H9 (cell line): ENCODE results near the gene RSPH3. TPM values are rescaled to one million over a fixed set of nuclear protein-coding genes. Genes with fewer than 3 reads are reported as not detected.
"Not testable (repeated sequence)": the region's sequence is repeated elsewhere in the genome, so short reads cannot be mapped to it uniquely, and the experiment has no call there.

Source experiments
- DNase-seq: peaks from one replicate; pipeline ENCODE4 v3.0.0-alpha.2; 2017
- H2AFZ ChIP-seq: one replicate; pipeline ENCODE4 v1.6.1; 2013; ENCODE audit warnings: mild to moderate bottlenecking, low read length, control low read depth, moderate library complexity
- H2AK5ac ChIP-seq: 2 replicates; pipeline ENCODE4 v1.6.1; 2013; ENCODE audit warnings: low read length, control low read depth, mixed read lengths; ENCODE audit not compliant: insufficient read length
- H2BK120ac ChIP-seq: one replicate; pipeline ENCODE4 v1.6.1; 2013; ENCODE audit warnings: low read depth, mild to moderate bottlenecking, low read length, control low read depth, inconsistent platforms; ENCODE audit not compliant: poor library complexity, severe bottlenecking
- H2BK12ac ChIP-seq: 2 replicates; pipeline ENCODE4 v1.6.1; 2013; ENCODE audit warnings: low read length, control low read depth, mixed read lengths, low read depth; ENCODE audit not compliant: insufficient read length
- H2BK15ac ChIP-seq: 2 replicates; pipeline ENCODE4 v1.6.1; 2013; ENCODE audit warnings: low read depth, low read length, control low read depth
- H2BK20ac ChIP-seq: one replicate; pipeline ENCODE4 v1.6.1; 2013; ENCODE audit warnings: low read depth, mild to moderate bottlenecking, low read length, control low read depth, inconsistent platforms; ENCODE audit not compliant: poor library complexity, severe bottlenecking
- H2BK5ac ChIP-seq: 2 replicates; pipeline ENCODE4 v1.6.1; 2013; ENCODE audit warnings: low read length, control low read depth, mixed read lengths; ENCODE audit not compliant: insufficient read length
- H3K14ac ChIP-seq: 2 replicates; pipeline ENCODE4 v1.6.1; 2013; ENCODE audit warnings: low read length, control low read depth; ENCODE audit not compliant: insufficient read depth
- H3K18ac ChIP-seq: 2 replicates; pipeline ENCODE4 v1.6.1; 2013; ENCODE audit warnings: low read depth, mild to moderate bottlenecking, mixed read lengths, low read length, control low read depth; ENCODE audit not compliant: insufficient read length
- H3K23ac ChIP-seq: 2 replicates; pipeline ENCODE4 v1.6.1; 2013; ENCODE audit warnings: low read length, control low read depth, mixed read lengths, low read depth; ENCODE audit not compliant: insufficient read length
- H3K23me2 ChIP-seq: 2 replicates; pipeline ENCODE4 v1.6.1; 2013; ENCODE audit warnings: low read depth, mild to moderate bottlenecking, mixed read lengths, low read length, control low read depth; ENCODE audit not compliant: insufficient read length, poor library complexity, severe bottlenecking
- H3K27ac ChIP-seq: 2 replicates; pipeline ENCODE4 v1.5.1; 2013; ENCODE audit warnings: low read length, control low read depth, mixed read lengths, low read depth; ENCODE audit not compliant: insufficient read length
- H3K27me3 ChIP-seq: 2 replicates; pipeline ENCODE4 v1.6.1; 2013; ENCODE audit warnings: low read length, control low read depth, inconsistent platforms; ENCODE audit not compliant: insufficient read depth
- H3K4ac ChIP-seq: 2 replicates; pipeline ENCODE4 v1.6.1; 2013; ENCODE audit warnings: low read depth, mild to moderate bottlenecking, control low read depth, inconsistent platforms, low read length, moderate library complexity
- H3K4me1 ChIP-seq: 2 replicates; pipeline ENCODE4 v1.6.1; 2013; ENCODE audit warnings: low read length, control low read depth, inconsistent platforms; ENCODE audit not compliant: insufficient read depth
- H3K4me2 ChIP-seq: 2 replicates; pipeline ENCODE4 v1.6.1; 2013; ENCODE audit warnings: low read length, control low read depth, mixed read lengths; ENCODE audit not compliant: insufficient read length, insufficient read depth
- H3K56ac ChIP-seq: 2 replicates; pipeline ENCODE4 v1.6.1; 2013; ENCODE audit warnings: low read depth, mild to moderate bottlenecking, mixed read lengths, low read length, control low read depth; ENCODE audit not compliant: insufficient read length
- H3K79me1 ChIP-seq: 2 replicates; pipeline ENCODE4 v1.6.1; 2013; ENCODE audit warnings: low read depth, mild to moderate bottlenecking, moderate library complexity, low read length, control low read depth, inconsistent platforms; ENCODE audit not compliant: insufficient read depth, poor library complexity, severe bottlenecking
- H3K79me2 ChIP-seq: 2 replicates; pipeline ENCODE4 v1.6.1; 2013; ENCODE audit warnings: low read length, control low read depth, inconsistent platforms; ENCODE audit not compliant: insufficient read depth
- H3K9ac ChIP-seq: 2 replicates; pipeline ENCODE4 v1.6.1; 2013; ENCODE audit warnings: low read length, control low read depth, mixed read lengths; ENCODE audit not compliant: insufficient read length; ENCODE audit errors: extremely low read depth
- H3K9me3 ChIP-seq: one replicate; pipeline ENCODE4 v1.6.1; 2013; ENCODE audit warnings: low read depth, low read length, inconsistent platforms; ENCODE audit not compliant: control insufficient read depth
- H3T11ph ChIP-seq: one replicate; pipeline ENCODE4 v1.6.1; 2013; ENCODE audit warnings: mild to moderate bottlenecking, low read length, control low read depth, inconsistent platforms
- H4K20me1 ChIP-seq: one replicate; pipeline ENCODE4 v1.6.1; 2013; ENCODE audit not compliant: control insufficient read depth, insufficient read length, insufficient read depth
- H4K5ac ChIP-seq: 2 replicates; pipeline ENCODE4 v1.6.1; 2013; ENCODE audit warnings: low read depth, mild to moderate bottlenecking, mixed read lengths, low read length, control low read depth; ENCODE audit not compliant: insufficient read length
- H4K8ac ChIP-seq: replicated peaks from 2 replicates; pipeline ENCODE4 v1.6.1; 2013; ENCODE audit warnings: low read length, control low read depth, mixed read lengths, low read depth; ENCODE audit not compliant: insufficient read length
- H4K91ac ChIP-seq: 2 replicates; pipeline ENCODE4 v1.6.1; 2013; ENCODE audit warnings: low read depth, mild to moderate bottlenecking, moderate library complexity, mixed read lengths, low read length, control low read depth; ENCODE audit not compliant: insufficient read length
- H3K27ac Mint-ChIP-seq, 3 experiments: 2 replicates in 2 of 3; 3 replicates in 1 of 3; pipeline ENCODE4 v1.8.0; 2020 to 2021; ENCODE audit warnings: mixed read lengths in 3 of 3, mild to moderate bottlenecking in 1 of 3, moderate library complexity in 1 of 3
- H3K27me3 Mint-ChIP-seq: 2 replicates; pipeline ENCODE4 v1.8.0; 2021; ENCODE audit warnings: low read depth, mild to moderate bottlenecking, moderate library complexity, mixed read lengths
- H3K36me3 Mint-ChIP-seq, 3 experiments: 2 replicates in 2 of 3; 3 replicates in 1 of 3; pipeline ENCODE4 v1.8.0; 2020 to 2021; ENCODE audit warnings: low read depth in 3 of 3, mixed read lengths in 3 of 3; ENCODE audit not compliant: insufficient read depth in 1 of 3
- H3K4me1 Mint-ChIP-seq, 2 experiments: 2 replicates each; pipeline ENCODE4 v1.8.0; 2020; ENCODE audit warnings: mixed read lengths in 2 of 2
- H3K4me3 Mint-ChIP-seq, 2 experiments: 2 replicates in 1 of 2; 3 replicates in 1 of 2; pipeline ENCODE4 v1.8.0; 2020 to 2021; ENCODE audit warnings: mild to moderate bottlenecking in 2 of 2, mixed read lengths in 2 of 2, moderate library complexity in 1 of 2
- H3K9me3 Mint-ChIP-seq, 2 experiments: 2 replicates in 1 of 2; 3 replicates in 1 of 2; pipeline ENCODE4 v1.8.0; 2020; ENCODE audit warnings: mild to moderate bottlenecking in 2 of 2, mixed read lengths in 2 of 2, moderate library complexity in 1 of 2
- WGBS: extraction: QIAGEN DNeasy Blood & Tissue Kit; methylation state at CpG from one replicate; pipeline ENCODE4 v1.1.7; 2013; ENCODE audit warnings: missing lambda C conversion rate, low lambda C conversion rate, mixed read lengths; ENCODE audit not compliant: insufficient read length; ENCODE audit errors: extremely low coverage; 5-methylcytosine and 5-hydroxymethylcytosine counted together
- total RNA-seq: library from RNA; stranded (reverse); gene quantifications from 2 replicates; pipeline ENCODE4 v1.2.1, GENCODE V29; 2021
- TF ChIP-seq, protein P1 (sequence below): fragments of 200-600 bp; sonication (generic); conservative IDR thresholded peaks from 3 replicates; pipeline ENCODE4 v1.8.0; 2021; ENCODE audit warnings: antibody characterized with exemption, mild to moderate bottlenecking

The RSPH3 gene
- total RNA-seq, 1 experiment from 2014 or later, result 2.2 TPM

- Mint-ChIP-seq H3K27ac (no peak overlapping the region), H3K36me3 (peaks cover 2 to 26% (median 4%) of the 10 kb centered on the region in 3 experiments; a peak in 3 of 7 replicates), H3K27me3 (no peaks in the 10 kb centered on the region; the same call in 1 of the 2 replicates), H3K4me3 (no peak overlapping the region), H3K4me1 (no peaks in the 10 kb centered on the region), H3K9me3 (peaks cover 0 to 11% of the 10 kb centered on the region in 2 experiments; a peak in 2 of 5 replicates)
- H3K79me2 ChIP-seq, result no peaks in the 10 kb centered on the region
- TF ChIP-seq, protein P1, sequence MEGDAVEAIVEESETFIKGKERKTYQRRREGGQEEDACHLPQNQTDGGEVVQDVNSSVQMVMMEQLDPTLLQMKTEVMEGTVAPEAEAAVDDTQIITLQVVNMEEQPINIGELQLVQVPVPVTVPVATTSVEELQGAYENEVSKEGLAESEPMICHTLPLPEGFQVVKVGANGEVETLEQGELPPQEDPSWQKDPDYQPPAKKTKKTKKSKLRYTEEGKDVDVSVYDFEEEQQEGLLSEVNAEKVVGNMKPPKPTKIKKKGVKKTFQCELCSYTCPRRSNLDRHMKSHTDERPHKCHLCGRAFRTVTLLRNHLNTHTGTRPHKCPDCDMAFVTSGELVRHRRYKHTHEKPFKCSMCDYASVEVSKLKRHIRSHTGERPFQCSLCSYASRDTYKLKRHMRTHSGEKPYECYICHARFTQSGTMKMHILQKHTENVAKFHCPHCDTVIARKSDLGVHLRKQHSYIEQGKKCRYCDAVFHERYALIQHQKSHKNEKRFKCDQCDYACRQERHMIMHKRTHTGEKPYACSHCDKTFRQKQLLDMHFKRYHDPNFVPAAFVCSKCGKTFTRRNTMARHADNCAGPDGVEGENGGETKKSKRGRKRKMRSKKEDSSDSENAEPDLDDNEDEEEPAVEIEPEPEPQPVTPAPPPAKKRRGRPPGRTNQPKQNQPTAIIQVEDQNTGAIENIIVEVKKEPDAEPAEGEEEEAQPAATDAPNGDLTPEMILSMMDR, result peak; percentile 50; the same call in 2 of the 3 replicates
- H2BK5ac ChIP-seq, result no peak overlapping the region
- no peak overlapping the region for H2AK5ac ChIP-seq
- H3T11ph ChIP-seq, result no peak overlapping the region
- H3K23me2 ChIP-seq, result no peaks in the 10 kb centered on the region
- H3K56ac ChIP-seq, result no peak overlapping the region
- H2BK120ac ChIP-seq, result no peak overlapping the region
- H2BK20ac ChIP-seq, result no peak overlapping the region
- no CpG with 5 or more reads among the region's 2 CpGs for WGBS
- H3K9me3 ChIP-seq, result no peaks in the 10 kb centered on the region
- no peaks in the 10 kb centered on the region for H4K20me1 ChIP-seq
- no peak overlapping the region for H2BK15ac ChIP-seq
- H3K4me1 ChIP-seq, result no peaks in the 10 kb centered on the region
- no peaks in the 10 kb centered on the region for H3K79me1 ChIP-seq
- no peak overlapping the region for H3K4me2 ChIP-seq
- no peak overlapping the region for H3K4ac ChIP-seq
- no peak overlapping the region for H3K27ac ChIP-seq
- H2BK12ac ChIP-seq, result no peak overlapping the region
- no peak overlapping the region for H3K23ac ChIP-seq
- DNase-seq, result peak; percentile 63
- H3K14ac ChIP-seq, result no peak overlapping the region
- no peak overlapping the region for H2AFZ ChIP-seq
- no peak overlapping the region for H4K8ac ChIP-seq
- no peak overlapping the region for H4K5ac ChIP-seq
- no peak overlapping the region for H3K18ac ChIP-seq
- no peak overlapping the region for H4K91ac ChIP-seq
- H3K27me3 ChIP-seq, result no peaks in the 10 kb centered on the region
- no peak overlapping the region for H3K9ac ChIP-seq
Measured at GRCh38 chr6:158991017-158991723, 8.8 kb downstream of the RSPH3 start.

GRCh38 chr6:158989711-158990110 lies 10.3 kb downstream of the RSPH3 start:
- WGBS, result no CpG with 5 or more reads among the region's 2 CpGs
- H3K18ac ChIP-seq, H3K14ac ChIP-seq, DNase-seq, H3K4me1 Mint-ChIP-seq, H4K5ac ChIP-seq, H3T11ph ChIP-seq, H3K27ac ChIP-seq, H4K8ac ChIP-seq, H3K27ac Mint-ChIP-seq, H3K27me3 ChIP-seq, H2AFZ ChIP-seq, H3K9ac ChIP-seq, H2BK12ac ChIP-seq, H3K23ac ChIP-seq, H3K4me2 ChIP-seq, H3K4me3 Mint-ChIP-seq, H3K27me3 Mint-ChIP-seq, H3K9me3 ChIP-seq, H2BK5ac ChIP-seq, H4K91ac ChIP-seq, H3K79me1 ChIP-seq, H2BK20ac ChIP-seq, H3K4ac ChIP-seq, H3K56ac ChIP-seq, H4K20me1 ChIP-seq, H3K4me1 ChIP-seq, H2AK5ac ChIP-seq, H2BK15ac ChIP-seq, H3K79me2 ChIP-seq, H3K23me2 ChIP-seq, H2BK120ac ChIP-seq: not testable (repeated sequence)
- peaks cover 2 to 26% (median 4%) of the 10 kb centered on the region in 3 experiments; a peak in 3 of 7 replicates for H3K36me3 Mint-ChIP-seq
- peaks cover 0 to 11% of the 10 kb centered on the region in 2 experiments; a peak in 2 of 5 replicates for H3K9me3 Mint-ChIP-seq
